Right ventricle myocardium inferior (tissue), 1 donor: Measurements from ENCODE around the gene TPP2. TPM values are rescaled to one million over a fixed set of nuclear protein-coding genes. Genes with fewer than 3 reads are reported as not detected.

Experiments
- ATAC-seq: fragments of 200-7000 bp; cut with Tn5 transposase; one replicate; pipeline ENCODE4 v1.9.1; 2020; ENCODE audit warnings: mild to moderate bottlenecking, moderate library complexity
- DNase-seq: peaks from one replicate; pipeline ENCODE4 v3.0.0; 2021; ENCODE audit errors: missing footprints
- intact Hi-C: fragments of 100-400 bp; cut with DNase I; formaldehyde crosslinking; loops from one replicate; pipeline ENCODE4 v1.11.0; 2022
- total RNA-seq: library from RNA; stranded (reverse); fragmentation: NEBNext Ultra II Directional; extraction: Animal tissue kit (Norgen Biotek cat#: 25700); gene quantifications from one replicate; pipeline ENCODE4 v1.2.1, GENCODE V29; 2021
- donor health status: DM: no; HTN: yes; CAD: no; lungs with severe emphysema.

TPP2 gene
- total RNA-seq, 1 donor from 2014 or later, result 29.9 TPM

GRCh38 chr13:102702965-102703725 lies 106.4 kb downstream of the TPP2 start:
- no peak for DNase-seq
- intact Hi-C loops, result no loop called here
- no peak for ATAC-seq

- ATAC-seq (no peak), DNase-seq (no peak)
- intact Hi-C loops, result no loop called here
Measured at GRCh38 chr13:102703726-102704035, 106.9 kb downstream of the TPP2 start.

- ATAC-seq (no peak), DNase-seq (no peak)
- intact Hi-C loops, result no loop called here
Measured at GRCh38 chr13:102704238-102705058, 107.7 kb downstream of the TPP2 start.

DNA sequence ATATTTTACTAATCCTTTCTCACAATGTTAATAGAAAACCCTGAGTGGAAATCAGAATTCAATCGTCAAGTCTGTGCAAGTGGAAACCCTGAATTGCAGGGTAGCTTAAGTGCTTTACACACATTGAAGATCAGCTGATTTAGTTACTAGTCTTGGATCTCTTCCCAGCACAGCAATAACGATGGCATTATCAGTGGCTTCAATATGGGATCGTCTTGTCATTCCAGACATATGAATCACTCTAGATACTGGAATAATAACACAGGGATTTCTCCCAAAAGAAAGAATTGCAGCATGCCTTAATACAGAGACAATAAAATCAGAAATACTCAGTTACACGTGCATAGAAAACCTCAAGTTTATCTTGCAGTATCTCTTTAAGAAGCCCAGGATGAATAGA lies 110.7 kb downstream of the TPP2 start:
- DNase-seq, result no peak
- no peak for ATAC-seq
- intact Hi-C loops, result no loop called here

- ATAC-seq (no peak), DNase-seq (no peak)
- intact Hi-C loops, result no loop called here
Measured at GRCh38 chr13:102708211-102708610, 111.4 kb downstream of the TPP2 start.

DNA sequence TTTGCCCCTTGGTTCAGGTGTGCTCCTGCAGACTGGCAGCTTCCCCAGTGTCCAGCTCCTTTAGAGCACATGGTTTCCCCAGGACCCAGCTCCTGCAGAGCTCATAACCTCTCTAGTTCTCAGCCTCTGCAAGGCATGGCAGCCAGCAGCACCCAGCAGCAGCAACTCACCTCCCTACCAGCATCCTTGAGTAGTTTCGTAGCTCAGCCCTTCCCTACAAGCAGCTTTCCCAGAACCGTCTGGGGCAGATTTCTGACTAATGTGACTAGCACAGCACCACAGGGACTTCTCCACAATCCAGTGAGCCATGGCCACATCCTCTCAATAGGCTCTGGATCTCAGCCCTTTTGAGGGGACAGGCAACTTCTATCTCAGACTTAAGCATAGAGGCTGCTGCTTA lies 112.2 kb downstream of the TPP2 start:
- DNase-seq (no peak), ATAC-seq (no peak)
- intact Hi-C loops, result no loop called here

DNA sequence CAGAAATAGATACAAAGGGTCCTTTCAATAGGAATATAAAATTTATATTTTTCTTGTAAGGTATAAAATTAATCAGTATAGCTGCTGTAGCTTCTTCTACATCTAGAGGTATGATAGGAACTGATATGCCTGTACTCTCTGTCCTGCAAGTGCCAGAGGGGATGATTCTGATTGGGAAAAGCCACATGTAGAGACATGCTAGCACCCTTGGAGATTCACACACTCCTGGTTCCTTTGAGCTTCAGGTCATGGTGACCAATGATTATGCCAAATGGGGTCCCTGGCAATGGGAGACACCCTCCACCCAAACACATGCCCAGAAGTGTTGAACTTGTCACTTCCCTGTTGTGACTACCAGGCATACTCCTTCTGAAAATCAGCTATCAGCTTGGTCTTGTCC lies 112.8 kb downstream of the TPP2 start:
- ATAC-seq (no peak), DNase-seq (no peak)
- intact Hi-C loops, result no loop called here

DNA sequence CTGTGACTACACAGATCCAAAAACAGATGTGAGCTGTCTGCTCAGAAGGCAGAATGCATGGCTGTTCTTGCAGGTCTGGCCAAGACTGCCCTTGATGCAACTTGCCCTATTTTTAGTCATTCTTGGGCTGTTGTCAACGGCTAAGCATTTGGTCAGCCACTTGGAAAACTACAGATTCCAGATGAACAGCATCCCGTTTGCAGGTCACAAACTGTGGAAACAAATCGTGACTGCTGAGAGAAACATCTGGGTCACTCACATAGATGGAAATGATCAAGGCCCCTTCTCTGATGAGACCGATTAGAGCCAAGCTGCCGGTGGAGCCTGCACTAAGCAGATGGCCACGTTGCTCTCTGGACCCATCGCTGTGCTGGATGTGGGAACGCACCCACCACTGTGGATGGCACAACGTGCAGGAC lies 113.5 kb downstream of the TPP2 start:
- ATAC-seq (peak; percentile 42), DNase-seq (no peak)
- intact Hi-C loops, result no loop called here

DNA sequence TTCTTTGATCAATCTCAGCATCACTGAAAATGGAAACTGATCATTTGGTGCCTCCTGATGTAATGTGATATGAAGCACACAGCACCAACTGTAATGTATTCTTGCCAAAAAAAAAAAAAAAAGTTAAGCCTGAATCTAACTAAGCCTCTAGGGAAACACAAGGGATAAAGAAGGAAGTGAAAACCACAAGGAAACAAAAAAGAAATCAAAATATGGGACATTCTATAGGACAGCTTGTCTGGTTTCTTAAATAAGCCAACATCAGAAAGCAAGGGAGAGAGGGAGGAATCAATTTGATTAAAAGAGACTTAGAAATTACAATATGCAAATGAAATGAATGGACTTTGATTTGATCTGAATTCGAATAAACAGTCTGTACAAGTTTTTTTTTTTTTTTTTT lies 118.7 kb downstream of the TPP2 start:
- intact Hi-C loops, result no loop called here
- no peak for ATAC-seq
- DNase-seq, result no peak

DNA sequence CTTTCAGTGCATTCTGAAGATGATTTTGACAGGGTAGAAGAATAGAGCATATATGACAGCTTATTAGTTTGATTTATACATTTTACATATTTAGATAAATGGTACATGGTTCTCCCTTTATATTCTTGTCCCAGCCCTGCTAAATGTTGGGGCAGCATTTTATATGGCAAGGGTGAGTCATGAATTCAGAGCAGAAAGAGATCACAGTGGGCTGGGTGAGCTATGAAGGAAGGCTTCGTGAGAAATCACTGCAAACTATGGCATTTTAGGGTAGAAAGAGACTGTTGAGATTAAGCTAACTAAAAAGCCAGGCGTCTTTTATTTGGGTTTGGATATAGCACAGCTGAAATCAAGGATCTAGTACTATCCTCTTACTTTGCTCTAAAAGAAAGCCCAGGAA lies 122.0 kb downstream of the TPP2 start:
- no peak for DNase-seq
- intact Hi-C loops, result no loop called here
- no peak for ATAC-seq

DNA sequence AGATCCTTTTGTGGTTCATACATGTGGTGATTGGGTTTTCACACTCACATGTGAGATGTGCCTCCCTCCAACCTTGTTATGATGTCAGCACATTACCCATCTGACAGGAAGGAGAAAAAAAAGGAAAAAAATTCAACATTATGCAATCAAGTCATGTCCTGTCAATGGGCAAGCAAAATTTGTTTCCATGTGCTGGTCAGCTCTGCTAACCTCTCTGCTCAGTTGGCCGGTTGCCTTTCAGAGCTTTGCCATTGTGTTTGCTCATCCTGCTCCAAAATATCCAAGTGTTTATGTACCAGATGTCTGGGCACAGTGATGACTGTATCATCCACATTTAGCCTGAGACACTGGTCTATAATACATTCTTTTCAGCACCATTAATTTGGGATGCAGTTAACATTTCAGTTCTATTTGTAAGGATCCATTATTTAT lies 125.0 kb downstream of the TPP2 start:
- intact Hi-C loops, result loop anchor here (5.0 kb wide), 1 partner anchor 140 kb away; no protein-coding TSS in a partner anchor
- DNase-seq, result no peak
- no peak for ATAC-seq

DNA sequence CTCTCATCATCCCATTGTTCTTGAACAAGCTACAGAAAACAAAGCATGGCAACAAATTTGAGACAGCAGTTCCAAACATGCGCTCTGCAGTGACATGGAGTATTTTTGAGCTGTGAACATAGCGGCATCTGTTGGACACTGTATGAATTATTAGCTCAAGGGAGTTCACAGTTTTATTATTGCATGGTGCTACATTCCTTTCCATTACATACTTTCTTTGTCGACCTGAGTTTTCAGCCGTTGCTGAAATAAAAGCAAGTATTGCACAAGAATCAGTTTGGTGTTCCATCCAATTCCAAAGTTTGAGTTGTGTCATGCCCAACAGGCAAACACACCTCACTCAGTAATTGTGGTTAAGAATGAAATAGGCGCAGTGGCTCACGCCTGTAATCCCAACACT lies 128.1 kb downstream of the TPP2 start:
- ATAC-seq, result no peak
- DNase-seq, result no peak
- intact Hi-C loops, result loop anchor here (5.0 kb wide), 1 partner anchor 143 kb away; no protein-coding TSS in a partner anchor

- intact Hi-C loops, result no loop called here
- ATAC-seq (no peak), DNase-seq (no peak)
Measured at GRCh38 chr13:102726430-102726829, 129.6 kb downstream of the TPP2 start.

Other genes starting within 250 kb of the TPP2 start
- 3.6 TPM for gene FGF14, start 194.9 kb upstream of the TPP2 start, total RNA-seq
- not detected for gene METTL21C, start 98.1 kb downstream of the TPP2 start, total RNA-seq
- gene TEX30, start 176.8 kb downstream of the TPP2 start, total RNA-seq, result 9.5 TPM
- gene POGLUT2, start 202.0 kb downstream of the TPP2 start, total RNA-seq, result 3.2 TPM
- gene BIVM, start 202.1 kb downstream of the TPP2 start, total RNA-seq, result 32.4 TPM
- gene ERCC5, start 249.0 kb downstream of the TPP2 start, total RNA-seq, result 27.3 TPM